NT2/D1 (cell line): ENCODE measurements around the gene ANKRD29.

Experiments
- SUZ12 ChIP-seq: IDR thresholded peaks from 2 replicates; pipeline ENCODE4 v1.6.1; 2011; ENCODE audit not compliant: insufficient read length, insufficient read depth; ENCODE audit errors: extremely low read depth
- YY1 ChIP-seq: IDR thresholded peaks from 2 replicates; pipeline ENCODE4 v1.6.1; 2011; ENCODE audit not compliant: insufficient read length, insufficient read depth
- ZNF274 ChIP-seq: IDR thresholded peaks from 2 replicates; pipeline ENCODE4 v1.6.1; 2011; ENCODE audit warnings: mild to moderate bottlenecking, low read depth, low read length

DNA sequence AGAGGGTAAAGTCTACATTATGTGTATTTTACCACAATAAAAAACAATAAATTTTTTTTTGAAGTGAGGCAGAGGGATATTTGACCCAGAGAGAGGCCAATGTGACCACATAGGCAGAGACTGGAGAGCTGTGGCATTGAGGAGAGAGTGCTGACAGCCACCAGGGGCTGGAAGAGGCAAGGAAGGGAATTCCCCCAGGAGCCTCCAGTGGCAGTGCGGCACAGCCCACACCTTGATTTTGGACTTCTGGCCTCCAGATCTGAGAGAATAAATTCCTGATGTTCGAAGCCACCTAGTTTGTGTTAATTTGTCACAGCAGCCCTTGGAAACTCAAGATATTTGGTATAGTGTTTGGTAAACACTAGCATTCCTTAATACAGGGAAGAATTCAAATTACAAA lies 22.7 kb downstream of the ANKRD29 start:
- no peak for TF ChIP-seq SUZ12
- no peak for TF ChIP-seq YY1
- no peak for TF ChIP-seq ZNF274
